Measurements from ENCODE around the gene PLCL2.

The PLCL2 gene

DNA sequence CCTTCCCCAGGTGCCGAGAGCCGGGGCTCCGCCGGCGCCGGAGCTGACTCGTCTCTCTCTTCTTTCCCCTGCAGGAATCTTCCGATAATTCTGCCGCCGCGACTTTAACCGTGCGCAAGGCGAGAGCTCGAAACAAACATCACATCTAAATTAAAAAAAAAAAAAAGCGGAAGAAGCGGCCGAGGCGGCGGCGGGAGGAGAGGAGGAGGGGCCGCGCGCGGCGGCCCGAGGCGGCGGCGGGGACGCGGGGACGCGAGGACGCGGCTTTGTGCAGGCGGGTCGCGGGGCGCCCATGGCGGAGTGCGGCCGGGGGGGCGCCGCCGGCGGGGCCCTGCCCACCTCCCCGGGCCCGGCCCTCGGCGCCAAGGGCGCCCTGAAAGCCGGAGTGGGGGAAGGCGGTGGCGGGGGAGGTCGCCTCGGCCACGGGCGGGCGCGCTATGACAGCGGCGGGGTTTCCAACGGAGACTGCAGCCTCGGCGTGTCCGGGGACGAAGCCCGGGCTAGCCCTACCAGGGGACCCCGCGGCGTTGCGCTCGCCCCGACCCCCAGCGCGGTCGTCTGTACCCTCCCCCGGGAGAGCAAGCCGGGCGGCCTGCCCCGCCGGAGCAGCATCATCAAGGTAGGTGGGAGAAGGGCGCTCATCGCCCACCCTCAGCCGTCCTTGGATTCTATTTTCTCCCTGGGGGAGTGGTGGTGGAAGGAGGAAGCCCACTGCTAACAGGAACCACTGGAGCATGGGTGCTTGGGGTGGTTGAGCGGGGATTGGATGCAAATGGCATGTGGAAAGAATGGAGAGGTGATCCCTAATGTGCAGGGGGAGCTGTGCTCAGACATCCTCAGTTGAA is at the start of gene PLCL2:
Gene PLCL2 (plus strand): TSS at position 208 of the 845 bp plus-strand sequence. CDS start 85 bp downstream, at position 293.
- peak; percentile 62 for DNase-seq

DNA sequence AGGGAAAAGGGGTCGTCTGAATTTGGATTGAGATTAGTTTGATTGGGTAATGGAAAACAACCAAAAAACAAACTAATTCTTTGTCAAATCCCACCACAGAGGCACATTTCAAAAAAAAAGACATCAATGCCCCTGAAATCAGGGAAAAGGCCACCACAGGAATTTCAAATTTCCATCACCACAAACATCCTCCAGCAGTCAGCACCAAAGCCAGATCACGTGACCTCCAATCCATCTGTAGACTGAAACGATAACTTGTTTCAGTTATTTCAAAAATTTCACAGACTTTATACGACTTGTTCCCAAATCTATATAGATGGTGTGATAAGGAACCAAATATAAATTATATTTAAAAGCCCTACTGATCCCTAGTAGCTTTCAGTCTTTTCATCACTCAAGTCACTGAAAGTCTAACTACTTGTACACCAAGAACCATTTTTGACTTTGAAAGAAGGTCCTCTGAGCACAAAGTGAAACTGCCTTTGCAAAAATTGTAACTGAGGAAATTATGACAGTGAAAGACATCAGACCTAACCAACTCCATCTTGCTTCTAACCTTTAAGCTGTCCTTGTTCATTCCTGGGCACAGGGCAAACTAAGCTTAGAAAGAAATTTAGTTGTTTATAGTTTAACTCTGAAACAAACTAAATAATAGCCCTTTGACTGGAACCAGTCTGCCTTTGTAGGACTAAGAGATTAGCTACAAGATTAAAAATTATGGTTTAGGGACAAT is 48.1 kb upstream of the PLCL2 start:
- DNase-seq = no peak

DNA sequence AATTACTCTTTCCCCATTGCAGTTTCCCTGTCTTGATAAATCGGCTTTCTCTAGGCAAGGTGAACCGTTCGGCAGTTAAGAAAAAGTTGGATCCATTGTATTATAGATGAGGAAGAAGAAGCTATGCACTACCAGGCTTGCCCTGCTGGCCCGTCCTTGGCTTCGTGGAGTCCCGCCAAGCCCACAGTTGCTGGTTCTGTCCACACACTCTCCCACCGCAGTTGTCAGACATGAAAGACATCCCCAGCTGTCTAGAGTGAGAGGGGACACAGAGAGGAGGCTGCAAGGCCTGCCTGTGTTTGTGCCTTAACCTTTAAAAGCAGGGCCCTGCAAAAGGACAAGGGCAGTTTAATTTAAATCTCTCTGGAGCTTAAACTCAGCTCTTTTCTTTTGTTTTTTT is 47.2 kb upstream of the PLCL2 start:
- DNase-seq = peak; percentile 53

DNA sequence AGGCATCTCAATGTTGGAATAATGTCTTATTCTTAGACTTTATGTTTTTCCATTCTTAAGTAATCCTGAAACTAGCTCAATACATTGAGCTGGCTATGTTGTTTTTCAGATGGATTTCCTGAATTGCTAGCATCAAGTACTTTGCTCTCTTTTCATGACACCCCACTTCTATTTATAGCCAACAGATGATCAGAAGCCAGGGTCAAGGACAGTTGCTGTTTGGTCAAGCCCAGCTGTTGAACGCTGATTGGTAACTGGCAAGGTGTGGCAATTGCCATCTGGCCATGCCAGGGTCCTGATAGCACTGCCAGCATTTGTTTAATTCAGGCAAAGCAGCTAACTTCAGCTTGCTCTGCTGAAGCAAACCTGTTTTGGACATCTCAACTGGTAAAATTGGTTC is 46.2 kb upstream of the PLCL2 start:
- DNase-seq = no peak

DNA sequence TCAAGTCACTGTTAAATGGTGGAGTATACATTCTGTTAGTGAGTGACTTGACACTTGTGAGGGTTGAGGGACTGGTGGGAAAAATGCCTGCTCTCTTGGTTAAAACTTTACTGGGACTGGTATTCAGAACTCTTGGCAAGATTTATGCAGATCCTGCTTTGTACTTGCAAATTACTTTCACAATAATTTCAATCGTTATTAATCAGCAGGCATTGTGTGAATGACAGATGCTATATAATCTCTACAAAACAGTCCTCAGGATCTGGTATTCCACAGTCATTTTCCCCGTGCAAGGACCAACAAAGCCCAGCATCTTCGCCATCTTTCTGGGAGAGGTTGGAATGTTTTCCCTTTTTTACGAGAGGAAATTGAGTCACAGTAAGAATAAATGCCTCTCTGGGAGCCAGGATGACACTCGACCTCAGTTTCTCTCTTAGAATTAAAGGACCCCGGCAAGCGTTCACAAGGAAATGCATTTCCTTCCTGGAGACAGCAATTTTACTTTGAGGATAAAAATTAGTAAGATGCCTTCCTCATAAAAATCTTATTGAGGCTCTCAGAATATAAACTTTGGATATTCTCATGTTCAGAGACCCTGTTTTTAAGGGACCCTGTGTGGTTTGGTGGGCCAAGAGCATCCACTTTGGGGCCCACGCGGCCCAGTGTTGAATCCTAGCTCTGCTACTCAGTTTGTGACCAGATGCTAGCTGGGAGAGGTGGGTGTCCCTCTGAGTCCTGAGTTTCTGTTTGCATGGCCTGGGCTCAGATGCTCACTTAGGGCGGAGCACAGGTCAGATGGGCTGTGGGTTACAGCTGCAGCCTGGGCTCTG is 45.3 kb upstream of the PLCL2 start:
- DNase-seq = no peak

DNA sequence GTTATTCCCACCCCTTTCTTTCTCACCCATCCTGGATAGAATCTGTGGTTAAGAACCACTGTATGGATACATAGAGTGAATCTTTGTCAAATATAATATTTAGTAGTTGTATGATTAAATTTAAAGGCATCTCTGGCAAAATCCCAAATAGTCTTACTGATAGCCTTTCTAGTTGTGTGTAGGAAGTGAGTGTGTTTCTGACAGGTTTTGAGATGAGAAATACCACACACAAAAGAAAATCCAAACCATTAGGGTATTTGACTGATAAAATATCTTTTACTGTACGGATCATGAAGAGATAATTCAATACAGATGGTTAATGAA is 44.7 kb upstream of the PLCL2 start:
- no peak for DNase-seq

DNA sequence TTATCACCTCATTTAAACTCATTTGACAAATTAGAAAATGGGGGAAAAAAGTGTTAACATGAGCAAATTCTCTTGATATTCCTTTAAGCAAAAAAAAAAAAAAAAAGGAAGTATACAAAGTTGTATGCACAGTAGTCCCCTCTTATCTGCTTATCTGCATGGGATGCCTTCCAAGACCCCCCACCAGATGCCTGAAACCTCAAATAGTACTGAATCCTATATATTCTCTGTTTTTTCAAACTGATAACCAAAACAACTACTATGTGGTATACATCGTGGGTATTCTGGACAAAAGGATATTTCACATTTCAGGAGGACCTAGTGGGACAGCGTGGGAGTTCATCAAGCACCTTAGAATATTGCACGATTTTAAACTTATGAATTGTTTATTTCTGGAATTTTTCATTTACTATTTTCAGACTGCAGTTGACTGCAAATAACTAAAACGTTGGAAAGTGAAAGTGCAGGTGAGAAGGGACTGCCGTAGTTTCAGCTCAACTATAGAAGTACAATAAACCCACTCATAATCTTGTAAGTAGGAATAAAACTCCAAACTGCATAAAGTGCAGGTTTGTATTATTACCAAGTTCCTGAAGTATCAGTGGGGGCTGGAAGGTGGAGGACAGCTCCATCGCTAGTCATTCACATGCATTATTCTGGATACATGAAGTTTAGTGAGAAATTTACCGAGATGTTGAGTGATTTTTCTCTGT is 43.6 kb upstream of the PLCL2 start:
- DNase-seq = no peak

DNA sequence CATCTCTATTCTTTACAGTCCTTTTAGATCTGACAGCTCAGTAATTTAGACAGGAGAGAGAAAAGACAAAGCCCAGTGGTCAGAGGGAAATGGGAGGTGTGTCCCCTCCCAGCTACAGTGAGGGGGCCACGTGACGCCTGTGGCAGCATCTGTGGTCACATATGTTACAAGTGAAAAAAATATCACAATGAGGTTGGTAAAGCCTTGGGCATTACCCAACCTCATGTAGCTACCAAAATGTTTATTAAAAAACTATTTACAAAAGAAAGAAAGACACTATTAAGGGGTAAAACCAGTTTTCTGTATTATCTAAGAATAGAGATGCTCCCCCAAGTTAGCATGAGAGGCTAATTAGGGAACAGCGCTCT is 42.9 kb upstream of the PLCL2 start:
- DNase-seq = no peak

DNA sequence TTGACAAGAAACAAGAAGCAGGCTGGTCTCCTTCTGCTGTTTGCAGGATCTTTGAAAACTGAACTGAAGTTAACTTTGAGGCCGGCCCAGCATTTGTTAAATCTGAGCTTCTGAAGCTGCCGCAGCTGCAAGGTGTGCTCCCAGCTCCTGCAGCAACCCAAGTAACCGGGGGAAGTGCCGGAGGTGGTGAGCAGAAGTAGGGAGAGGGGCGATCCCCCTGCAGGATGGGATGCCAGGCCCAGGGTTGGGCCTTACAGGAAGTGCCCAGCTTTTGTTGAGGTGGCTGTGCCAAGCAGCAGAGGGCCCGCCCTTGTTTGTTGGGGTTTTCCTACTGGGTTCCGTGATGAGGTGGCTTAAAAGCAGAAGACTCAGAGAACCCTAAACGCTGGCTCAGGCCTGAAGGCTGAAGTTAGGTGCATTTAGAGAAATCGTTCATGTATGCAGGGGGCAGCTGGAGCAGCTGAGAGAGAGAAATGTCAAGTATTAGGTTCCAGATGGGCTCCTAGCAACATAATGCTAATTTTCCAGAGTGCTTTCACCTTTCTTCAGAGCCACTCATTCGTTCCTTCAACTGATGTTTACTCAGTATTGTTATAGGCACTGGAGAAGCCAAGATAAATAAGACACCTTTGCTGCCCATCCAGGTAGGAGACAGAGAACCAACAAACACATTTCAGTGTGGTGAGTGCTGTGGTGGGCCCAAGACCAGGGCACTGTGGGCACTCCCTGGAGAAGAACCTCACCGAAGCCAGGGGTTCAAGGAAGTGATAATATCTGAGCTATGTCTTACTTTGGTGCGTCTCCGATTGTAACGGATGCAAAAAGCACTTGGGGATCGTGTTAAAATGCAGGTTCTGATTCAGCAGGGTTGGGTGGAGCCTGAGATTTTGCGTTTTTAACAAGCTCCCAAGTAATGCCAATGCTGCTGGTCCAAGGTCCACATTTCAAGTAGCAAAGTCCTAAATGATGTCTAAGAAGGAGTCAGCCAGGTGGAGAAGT is 42.2 kb upstream of the PLCL2 start:
- DNase-seq = peak; percentile 30

DNA sequence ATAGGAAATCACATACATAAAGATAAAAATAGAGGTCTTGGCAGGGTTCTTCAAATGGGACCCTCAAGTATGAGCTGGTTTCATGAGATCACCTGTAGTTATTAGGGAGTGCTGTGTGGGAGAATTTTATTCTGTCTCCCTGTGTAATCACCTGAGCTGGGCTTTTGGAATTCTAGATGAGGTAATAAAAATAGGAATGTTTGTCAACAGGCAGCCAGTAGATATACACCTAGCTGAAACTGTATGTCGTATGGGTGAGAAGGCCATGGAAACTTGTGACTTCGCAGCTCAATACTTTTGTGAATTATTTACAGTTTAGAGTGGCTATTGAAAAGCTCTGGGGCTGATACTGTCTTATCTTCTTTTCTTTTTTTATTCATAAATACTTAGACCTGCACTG is 40.5 kb upstream of the PLCL2 start:
- DNase-seq = no peak

DNA sequence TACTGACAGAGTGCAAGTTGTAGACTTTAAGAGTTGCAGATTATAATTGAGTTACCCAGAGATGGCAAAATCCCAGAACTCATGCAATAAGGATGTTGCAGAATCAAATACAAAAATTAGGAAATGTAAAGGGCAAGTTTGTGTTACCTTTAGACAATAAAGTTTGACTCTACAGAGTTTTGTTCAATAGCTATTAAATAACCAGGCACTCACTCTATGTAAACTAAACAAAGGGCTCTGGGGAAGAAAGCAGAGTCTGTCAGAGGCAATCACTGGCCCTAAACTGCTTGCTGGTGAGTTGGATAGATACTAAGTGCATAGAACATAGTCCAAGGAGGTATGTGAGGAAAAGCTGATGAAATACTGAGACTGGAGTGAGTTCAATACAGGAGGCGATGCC is 40.0 kb upstream of the PLCL2 start:
- DNase-seq = no peak

DNA sequence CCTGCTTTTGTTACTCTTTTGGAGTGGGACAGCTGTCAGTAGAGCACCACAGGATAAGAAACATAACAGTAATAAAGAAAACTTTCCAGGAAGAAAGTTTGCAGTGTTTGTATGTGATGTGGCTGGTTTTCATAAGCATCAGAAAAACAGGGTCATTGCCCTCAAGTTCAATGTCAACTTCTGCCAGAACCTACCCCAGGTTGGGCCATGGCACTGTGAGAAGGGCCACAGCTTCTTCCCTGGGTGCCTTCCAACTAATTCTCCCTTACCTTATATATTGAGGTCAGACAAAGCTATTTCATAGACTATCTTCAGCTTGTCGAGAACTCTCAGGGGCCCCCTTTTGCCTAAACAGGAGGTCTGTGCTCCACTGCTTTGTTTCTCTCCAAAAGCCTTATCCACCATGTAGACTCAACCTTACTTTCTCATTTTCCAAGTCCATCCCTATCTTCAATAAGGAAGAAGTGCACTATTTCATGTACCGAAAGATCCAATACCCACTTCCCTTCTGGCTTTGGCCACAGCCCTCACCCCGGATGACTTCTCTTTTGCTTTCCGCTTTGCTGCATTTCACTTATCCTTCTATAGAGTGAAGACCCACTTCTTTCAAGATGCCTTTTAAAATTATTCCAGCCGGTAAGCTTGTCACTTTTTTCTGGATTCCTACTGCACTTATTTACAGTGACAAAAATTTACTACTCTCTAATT is 38.2 kb upstream of the PLCL2 start:
- no peak for DNase-seq

DNA sequence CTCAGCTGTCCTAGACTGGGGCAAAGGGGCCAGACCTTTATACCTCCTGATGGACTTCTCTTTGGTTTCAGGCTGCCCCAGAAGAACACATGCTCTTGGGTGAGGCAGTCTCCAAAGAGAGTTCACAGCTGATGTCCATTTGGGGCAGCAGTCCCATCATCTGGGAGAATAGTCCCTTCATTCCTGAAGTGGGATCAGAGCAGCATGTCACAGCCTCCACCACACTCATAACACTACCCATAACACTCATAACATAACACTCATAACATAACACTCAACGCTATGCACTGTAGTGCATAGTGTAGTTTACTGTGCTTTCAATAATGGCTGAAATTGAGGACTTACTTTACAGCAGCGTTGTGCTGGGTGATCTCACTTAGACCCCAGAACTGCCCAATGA is 36.7 kb upstream of the PLCL2 start:
- no peak for DNase-seq

DNA sequence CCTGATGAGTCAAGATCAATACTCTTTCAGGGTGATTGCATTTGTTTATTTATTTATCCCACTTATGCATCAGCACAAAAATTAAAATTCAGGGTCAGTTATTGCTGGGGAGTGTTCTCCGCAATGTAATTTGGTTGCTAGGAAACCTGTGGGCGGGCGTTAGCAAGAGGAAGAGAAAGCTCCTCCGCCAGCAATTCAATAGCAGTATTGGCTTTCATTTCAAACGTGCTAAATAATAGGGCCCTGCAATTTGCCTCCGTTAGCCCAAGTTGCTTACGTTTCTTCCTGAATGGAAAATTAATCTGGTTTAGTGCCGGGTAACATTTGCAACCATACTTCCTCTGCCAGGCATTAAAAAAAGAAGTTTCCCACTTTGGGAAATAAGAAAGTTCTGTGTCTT is 35.5 kb upstream of the PLCL2 start:
- DNase-seq = peak; percentile 62

DNA sequence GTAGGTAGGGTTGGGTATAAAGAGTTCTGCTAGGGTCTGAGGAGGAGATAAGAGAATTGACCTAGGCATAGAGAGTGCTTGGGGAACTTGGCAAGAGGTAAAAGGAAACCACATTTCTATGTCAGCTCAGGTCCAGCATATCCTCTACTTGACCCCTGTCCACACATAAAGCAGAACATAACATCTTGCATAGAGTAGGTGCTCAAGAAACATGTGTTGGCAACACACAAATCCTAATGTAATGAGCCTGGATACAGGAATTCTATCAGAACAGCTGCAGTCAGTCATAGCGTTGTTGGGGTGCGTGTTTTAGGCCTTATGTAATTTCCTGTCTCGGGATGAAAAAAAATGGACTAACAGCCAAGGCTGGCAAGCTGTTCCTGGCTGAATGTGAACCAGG is 35.0 kb upstream of the PLCL2 start:
- DNase-seq = no peak

DNA sequence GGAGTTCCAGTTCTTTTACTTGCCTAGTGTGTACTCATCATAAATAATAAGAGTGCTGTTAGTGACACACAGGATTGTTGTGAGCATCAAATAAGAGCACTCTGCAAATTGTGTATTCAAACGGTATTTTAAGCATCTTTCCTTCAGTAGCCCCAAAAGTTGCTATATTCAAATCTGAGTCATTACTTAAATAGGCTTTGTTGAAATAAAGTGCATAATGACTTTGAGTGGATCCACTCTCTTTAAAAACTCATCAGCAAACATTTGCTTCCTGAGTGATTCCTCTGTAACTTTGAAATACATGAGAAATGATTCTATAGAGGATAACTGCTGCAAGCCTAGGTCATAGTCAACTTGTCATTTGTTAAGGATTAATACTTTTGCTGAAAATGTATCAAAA is 29.3 kb upstream of the PLCL2 start:
- no peak for DNase-seq

DNA sequence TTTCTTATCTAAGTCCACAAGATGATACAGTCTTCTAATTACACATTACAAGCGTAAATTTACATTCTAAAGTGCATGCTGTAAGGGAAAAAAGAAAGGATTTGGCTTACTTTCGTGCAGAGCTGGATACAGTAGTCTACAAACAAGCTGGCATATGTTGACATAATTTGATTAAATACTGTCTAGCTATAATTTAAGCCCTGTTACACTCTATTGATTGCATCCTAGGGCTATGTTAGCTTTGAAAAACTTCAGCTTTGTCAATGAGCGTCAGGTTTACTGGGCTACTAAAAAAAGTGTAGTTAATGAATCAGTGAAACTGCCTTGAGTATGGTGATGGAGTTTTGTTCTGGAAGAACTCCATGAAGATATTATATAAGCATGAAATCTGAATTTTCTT is 24.5 kb upstream of the PLCL2 start:
- DNase-seq = no peak

DNA sequence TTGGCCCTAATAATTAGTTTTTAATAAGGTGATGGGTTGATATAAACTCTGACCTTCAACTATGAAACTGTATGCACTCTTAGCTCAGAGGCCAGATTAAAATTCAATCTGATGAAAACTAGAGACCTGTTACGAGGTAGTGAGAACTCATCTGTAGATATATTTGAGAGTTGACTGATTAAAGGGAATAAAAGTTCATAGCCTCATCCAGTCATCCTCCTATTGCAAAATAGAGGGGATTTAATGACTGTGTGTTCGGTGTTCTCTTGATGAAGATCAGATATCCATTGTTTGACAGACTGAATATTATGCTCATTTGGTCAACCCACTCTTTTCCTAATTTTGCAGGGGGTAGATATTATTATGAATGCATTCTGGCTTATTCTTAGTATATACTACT is 23.3 kb upstream of the PLCL2 start:
- no peak for DNase-seq

DNA sequence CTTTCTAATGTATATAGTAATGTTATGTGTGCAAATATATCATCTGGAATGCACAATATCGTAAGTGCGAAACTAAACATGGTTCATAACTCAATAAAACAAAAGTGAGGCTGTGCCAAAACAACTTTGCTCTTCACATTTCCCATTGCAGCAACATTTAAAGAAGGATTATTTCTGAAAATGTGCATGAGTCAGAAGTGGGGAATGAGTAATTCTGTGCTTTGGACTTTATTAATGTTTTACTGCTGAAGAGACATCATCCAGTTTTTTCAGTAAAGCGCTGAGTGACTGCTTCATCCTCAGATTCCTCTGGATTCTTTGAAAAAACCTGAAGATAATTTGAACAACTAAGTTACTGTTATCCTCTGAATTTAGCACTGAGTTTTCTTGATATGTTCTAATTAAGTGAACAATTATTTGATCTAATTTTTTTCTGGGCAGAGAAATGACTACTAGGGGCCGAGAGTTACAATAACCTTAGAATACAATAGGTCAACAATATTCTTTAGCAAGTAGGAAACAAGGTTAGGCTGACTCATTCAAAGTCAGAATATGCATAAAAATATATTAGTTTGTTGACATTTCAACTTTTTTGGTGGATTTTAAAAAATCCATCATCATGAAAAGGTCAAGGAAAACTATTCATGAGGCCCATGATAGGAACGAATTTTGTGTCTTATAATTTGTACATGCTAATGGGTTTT is 20.0 kb upstream of the PLCL2 start:
- DNase-seq = no peak

DNA sequence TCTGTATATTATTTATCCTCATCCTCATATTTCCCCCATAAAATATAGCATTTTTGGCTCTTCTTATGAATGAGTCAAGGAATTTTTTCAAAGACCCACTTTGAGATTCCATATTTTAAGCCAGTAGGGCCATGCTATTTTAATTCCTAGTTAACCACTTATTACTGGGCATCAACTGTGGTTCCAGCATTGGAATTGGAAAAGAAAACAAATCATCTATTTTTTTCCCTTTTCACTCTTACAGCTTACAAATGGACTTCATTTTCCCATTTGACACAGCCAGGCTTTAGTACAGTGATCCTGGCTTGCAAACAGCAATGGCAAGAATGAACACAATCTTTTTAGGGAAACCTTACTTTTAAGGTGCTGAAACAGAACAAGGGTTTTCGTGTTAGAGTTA is 19.4 kb upstream of the PLCL2 start:
- no peak for DNase-seq

All from right hindlimb (tissue), 1 donor.